ENCODE measurements around the gene LTO1. TPM values are rescaled to one million over a fixed set of nuclear protein-coding genes. Genes with fewer than 3 reads are reported as not detected.

LTO1 gene
- total and polyA plus RNA-seq, 2 of the 13 experiments (the other 11 are each of a cell fraction or from before 2014, with no cell fraction given), result 11.8 to 15.0 TPM

DNA sequence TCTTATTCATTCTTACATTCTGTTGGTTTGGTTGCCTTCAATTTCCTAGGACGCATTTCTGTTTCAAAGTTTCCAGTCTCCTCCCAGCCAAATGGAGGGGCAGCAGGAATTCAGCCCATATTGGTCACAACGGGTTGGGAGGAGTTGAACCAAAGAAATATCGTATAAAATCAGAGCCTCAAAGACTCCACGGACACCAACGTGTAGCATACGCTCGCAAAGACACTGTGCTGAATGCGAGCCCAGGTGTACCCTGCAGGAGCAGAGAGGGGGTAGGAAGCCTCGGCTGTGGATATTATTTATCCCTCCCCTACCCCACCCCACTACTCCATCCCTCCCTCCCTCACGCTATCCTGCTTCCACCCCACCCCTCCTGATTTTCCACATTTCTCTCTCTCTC is 49.7 kb downstream of the LTO1 start:
- H3K9me3 ChIP-seq (ENCODE audit: low read length), result no peaks in the 10 kb centered on the region
- H3K79me2 ChIP-seq (ENCODE audit: insufficient read depth, low read length), result no peaks in the 10 kb centered on the region
- no peaks in the 10 kb centered on the region for H4K20me1 ChIP-seq (ENCODE audit: insufficient read depth, low read length)
- no peak overlapping the region for H3K4me3 ChIP-seq (replicated peaks in 1 of 3; ENCODE audit: insufficient read depth in 1 of 3, low read depth in 2 of 3, low read length in 3 of 3)
- no peak overlapping the region for H3K4me2 ChIP-seq (ENCODE audit: low read depth, low read length)
- no peaks in the 10 kb centered on the region for H3K36me3 ChIP-seq (replicated peaks in 1 of 2; ENCODE audit: control insufficient read depth in 1 of 2, insufficient read depth in 2 of 2, low read length in 2 of 2)
- FAIRE-seq (no peak), ATAC-seq (no peak), DNase-seq (ENCODE audit: low spot score) (no peak)
- no TSS peak for BruUV-seq (replicated peaks)
- no peaks in the 10 kb centered on the region for H3K4me1 ChIP-seq (ENCODE audit: insufficient read depth, low read length)
- H3K9ac ChIP-seq (ENCODE audit: insufficient read depth, low read depth, low read length), result no peak overlapping the region
- POLR2A ChIA-PET, result no interaction called here
- intact Hi-C loops (cut with micrococcal nuclease; ENCODE audit: unreplicated experiment), result no loop called here
- H3K27me3 ChIP-seq (ENCODE audit: control insufficient read depth in 1 of 2, insufficient read depth in 2 of 2, low read length in 2 of 2), result peaks cover 0 to 11% of the 10 kb centered on the region in 2 experiments; a peak in 1 of 5 replicates
- CTCF ChIA-PET (ENCODE audit: low intra/inter-chr PET ratio, low total read pairs), result no interaction called here
- no peak overlapping the region for H2AFZ ChIP-seq (ENCODE audit: low read length)
- 76% methylated on average over 10 of the region's 10 CpGs for WGBS (ENCODE audit: low lambda C conversion rate)
- in situ Hi-C loops (cut with HindIII; ENCODE audit: extremely low pct_ligation_motif_present, low pct_unique_long_range_greater_than_20kb), result loop anchor here (25.0 kb wide), 1 partner anchor 188 kb away; no protein-coding TSS in a partner anchor
- H3K27ac ChIP-seq (ENCODE audit: extremely low read length, insufficient read depth, low read length), result no peak overlapping the region
- TF ChIP-seq, protein P1, sequence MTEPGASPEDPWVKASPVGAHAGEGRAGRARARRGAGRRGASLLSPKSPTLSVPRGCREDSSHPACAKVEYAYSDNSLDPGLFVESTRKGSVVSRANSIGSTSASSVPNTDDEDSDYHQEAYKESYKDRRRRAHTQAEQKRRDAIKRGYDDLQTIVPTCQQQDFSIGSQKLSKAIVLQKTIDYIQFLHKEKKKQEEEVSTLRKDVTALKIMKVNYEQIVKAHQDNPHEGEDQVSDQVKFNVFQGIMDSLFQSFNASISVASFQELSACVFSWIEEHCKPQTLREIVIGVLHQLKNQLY (CRISPR knock-in tag; IDR thresholded peaks at IDR 0.05), result no peak
- TF ChIP-seq ELF1 (CRISPR knock-in tag; IDR thresholded peaks at IDR 0.05), result no peak
- TF ChIP-seq ZNF878 (CRISPR knock-in tag; IDR thresholded peaks at IDR 0.05), result no peak
- TF ChIP-seq, protein P2, sequence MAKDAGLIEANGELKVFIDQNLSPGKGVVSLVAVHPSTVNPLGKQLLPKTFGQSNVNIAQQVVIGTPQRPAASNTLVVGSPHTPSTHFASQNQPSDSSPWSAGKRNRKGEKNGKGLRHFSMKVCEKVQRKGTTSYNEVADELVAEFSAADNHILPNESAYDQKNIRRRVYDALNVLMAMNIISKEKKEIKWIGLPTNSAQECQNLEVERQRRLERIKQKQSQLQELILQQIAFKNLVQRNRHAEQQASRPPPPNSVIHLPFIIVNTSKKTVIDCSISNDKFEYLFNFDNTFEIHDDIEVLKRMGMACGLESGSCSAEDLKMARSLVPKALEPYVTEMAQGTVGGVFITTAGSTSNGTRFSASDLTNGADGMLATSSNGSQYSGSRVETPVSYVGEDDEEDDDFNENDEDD (CRISPR knock-in tag; IDR thresholded peaks at IDR 0.05; ENCODE audit: borderline replicate concordance), result no peak
- TF ChIP-seq ZBTB20 (CRISPR knock-in tag; IDR thresholded peaks at IDR 0.05; ENCODE audit: borderline replicate concordance, low read depth), result no peak
- no peak for TF ChIP-seq REPIN1 (CRISPR knock-in tag; IDR thresholded peaks at IDR 0.05; ENCODE audit: borderline replicate concordance, low read depth)
- TF ChIP-seq MLLT10 (CRISPR knock-in tag; IDR thresholded peaks at IDR 0.05), result no peak
- TF ChIP-seq, protein P3, sequence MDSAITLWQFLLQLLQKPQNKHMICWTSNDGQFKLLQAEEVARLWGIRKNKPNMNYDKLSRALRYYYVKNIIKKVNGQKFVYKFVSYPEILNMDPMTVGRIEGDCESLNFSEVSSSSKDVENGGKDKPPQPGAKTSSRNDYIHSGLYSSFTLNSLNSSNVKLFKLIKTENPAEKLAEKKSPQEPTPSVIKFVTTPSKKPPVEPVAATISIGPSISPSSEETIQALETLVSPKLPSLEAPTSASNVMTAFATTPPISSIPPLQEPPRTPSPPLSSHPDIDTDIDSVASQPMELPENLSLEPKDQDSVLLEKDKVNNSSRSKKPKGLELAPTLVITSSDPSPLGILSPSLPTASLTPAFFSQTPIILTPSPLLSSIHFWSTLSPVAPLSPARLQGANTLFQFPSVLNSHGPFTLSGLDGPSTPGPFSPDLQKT (CRISPR knock-in tag; IDR thresholded peaks at IDR 0.05; ENCODE audit: borderline replicate concordance), result no peak
- no peak for TF ChIP-seq ZNF747 (CRISPR knock-in tag; IDR thresholded peaks at IDR 0.05; ENCODE audit: borderline replicate concordance)
- TF ChIP-seq CREM (IDR thresholded peaks at IDR 0.05), result no peak
- TF ChIP-seq CREM (CRISPR knock-in tag; IDR thresholded peaks at IDR 0.05), result no peak
- TF ChIP-seq, protein P4, sequence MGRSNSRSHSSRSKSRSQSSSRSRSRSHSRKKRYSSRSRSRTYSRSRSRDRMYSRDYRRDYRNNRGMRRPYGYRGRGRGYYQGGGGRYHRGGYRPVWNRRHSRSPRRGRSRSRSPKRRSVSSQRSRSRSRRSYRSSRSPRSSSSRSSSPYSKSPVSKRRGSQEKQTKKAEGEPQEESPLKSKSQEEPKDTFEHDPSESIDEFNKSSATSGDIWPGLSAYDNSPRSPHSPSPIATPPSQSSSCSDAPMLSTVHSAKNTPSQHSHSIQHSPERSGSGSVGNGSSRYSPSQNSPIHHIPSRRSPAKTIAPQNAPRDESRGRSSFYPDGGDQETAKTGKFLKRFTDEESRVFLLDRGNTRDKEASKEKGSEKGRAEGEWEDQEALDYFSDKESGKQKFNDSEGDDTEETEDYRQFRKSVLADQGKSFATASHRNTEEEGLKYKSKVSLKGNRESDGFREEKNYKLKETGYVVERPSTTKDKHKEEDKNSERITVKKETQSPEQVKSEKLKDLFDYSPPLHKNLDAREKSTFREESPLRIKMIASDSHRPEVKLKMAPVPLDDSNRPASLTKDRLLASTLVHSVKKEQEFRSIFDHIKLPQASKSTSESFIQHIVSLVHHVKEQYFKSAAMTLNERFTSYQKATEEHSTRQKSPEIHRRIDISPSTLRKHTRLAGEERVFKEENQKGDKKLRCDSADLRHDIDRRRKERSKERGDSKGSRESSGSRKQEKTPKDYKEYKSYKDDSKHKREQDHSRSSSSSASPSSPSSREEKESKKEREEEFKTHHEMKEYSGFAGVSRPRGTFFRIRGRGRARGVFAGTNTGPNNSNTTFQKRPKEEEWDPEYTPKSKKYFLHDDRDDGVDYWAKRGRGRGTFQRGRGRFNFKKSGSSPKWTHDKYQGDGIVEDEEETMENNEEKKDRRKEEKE (IDR thresholded peaks at IDR 0.05), result no peak
- TF ChIP-seq RFX5 (IDR thresholded peaks at IDR 0.05; ENCODE audit: low read depth, low read length), result no peak
- TF ChIP-seq, protein P5, sequence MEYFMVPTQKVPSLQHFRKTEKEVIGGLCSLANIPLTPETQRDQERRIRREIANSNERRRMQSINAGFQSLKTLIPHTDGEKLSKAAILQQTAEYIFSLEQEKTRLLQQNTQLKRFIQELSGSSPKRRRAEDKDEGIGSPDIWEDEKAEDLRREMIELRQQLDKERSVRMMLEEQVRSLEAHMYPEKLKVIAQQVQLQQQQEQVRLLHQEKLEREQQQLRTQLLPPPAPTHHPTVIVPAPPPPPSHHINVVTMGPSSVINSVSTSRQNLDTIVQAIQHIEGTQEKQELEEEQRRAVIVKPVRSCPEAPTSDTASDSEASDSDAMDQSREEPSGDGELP (IDR thresholded peaks at IDR 0.05; ENCODE audit: borderline replicate concordance, low read depth), result no peak
- no peak for TF ChIP-seq ATAD3A (CRISPR knock-in tag; IDR thresholded peaks at IDR 0.05)
- TF ChIP-seq, protein P6, sequence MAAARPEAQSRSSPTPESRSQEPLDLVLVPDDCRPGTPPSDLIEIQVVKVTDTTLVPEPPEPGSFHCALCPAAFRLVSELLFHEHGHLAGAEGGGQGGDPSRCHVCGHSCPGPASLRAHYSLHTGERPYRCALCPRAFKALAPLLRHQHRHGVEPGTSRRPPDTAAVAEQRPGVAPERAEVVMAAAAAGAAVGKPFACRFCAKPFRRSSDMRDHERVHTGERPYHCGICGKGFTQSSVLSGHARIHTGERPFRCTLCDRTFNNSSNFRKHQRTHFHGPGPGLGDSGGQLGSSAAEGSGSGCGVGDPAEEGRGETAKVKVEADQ (CRISPR knock-in tag; IDR thresholded peaks at IDR 0.05; ENCODE audit: borderline replicate concordance), result no peak

Measured in HepG2 (cell line).